SIG-M5 (cell line): ENCODE results near the gene HIC2.
"Not testable (repeated sequence)": the region's sequence is repeated elsewhere in the genome, so short reads cannot be mapped to it uniquely, and the experiment has no call there.

ENCODE experiments used
- DNase-seq: peaks from one replicate; lab custom pipeline; 2025; lab: John Stamatoyannopoulos, UW

Gene HIC2

DNA sequence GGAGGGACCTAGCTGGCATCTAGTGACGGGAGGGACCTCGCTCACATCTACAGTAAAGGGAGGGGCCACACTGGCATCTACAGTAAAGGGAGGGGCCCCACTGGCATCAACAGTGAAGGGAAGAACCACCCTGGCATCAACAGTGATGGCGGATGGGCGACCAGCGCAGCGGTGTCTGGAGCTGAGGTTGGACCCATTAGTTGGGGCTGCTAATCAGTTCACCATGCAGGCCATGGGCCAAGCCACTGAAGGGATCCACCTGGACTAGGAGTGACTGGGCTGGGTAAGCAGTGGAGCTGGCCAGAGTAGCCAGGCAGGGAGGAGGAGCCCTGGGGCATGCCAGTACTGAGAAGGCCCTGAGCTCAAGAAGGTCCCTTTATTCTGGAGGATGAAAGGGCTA lies 73.4 kb downstream of the HIC2 start:
- DNase-seq = not testable (repeated sequence)

DNA sequence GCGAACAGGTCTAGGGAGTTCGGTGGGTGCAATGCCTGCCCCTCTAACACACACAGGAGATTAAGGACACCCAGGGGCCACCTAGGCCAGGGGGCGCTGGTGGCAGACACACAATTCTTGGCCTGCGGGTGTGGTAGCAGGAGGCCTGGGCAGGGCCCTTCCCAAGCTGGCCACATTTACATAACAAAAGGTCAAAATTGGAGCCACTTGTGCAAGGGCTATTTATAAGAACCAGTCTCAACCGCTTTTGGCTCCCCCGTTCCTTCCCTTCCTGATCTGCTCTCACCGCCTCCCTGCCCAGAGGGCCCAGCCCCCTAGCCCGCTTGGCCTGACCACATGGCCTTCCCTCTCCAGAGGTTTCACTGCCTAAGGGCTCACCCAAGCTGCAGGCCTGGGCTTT lies 75.1 kb downstream of the HIC2 start:
- not testable (repeated sequence) for DNase-seq

DNA sequence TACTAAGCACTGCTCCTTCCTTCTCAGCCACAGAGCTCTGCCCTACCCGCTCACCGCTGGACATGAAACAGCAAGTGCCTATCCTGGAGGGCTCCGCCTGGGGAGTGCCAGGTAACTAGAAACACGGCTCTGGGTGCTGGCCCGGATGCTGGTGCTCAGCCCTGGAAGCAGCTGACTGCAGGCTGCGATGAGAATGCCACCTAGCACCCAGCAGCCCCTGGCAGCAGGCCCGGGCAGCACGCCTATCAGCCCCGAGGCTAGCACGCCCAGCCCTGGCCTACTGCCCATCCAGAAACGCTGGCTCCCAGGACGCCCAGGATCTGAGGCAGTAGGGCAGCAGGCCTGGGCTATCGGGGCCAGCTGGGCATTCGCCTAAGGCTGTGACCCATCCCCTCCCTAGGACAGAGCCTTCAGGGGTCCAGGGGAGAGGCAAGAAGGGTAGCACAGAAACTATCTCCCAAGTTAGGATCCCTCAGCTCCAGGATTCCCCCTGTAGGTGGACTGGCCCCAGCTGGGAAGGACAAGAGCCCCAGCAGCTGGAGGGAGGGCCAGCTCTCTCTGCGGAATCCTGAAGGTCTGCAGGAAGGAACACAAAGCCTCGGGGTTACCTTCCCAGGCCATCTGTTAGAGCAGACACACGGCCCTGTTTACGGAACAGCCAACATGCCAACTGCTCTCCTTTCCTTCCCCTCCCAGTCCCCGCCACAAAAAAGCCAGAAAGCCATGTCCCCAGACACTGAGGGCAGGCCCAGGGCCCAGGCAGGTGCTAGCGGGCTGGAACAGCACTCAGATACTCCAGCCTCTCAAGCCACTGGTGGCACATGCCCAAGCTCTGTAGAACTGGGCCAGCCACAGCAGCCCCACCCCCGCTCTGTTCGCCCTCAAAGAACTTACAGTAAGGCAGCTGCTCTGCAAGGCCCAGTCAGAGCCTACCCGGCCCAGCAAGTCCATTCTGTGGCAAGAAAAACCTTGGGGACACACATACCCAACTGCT lies 76.9 kb downstream of the HIC2 start:
- DNase-seq = not testable (repeated sequence)

DNA sequence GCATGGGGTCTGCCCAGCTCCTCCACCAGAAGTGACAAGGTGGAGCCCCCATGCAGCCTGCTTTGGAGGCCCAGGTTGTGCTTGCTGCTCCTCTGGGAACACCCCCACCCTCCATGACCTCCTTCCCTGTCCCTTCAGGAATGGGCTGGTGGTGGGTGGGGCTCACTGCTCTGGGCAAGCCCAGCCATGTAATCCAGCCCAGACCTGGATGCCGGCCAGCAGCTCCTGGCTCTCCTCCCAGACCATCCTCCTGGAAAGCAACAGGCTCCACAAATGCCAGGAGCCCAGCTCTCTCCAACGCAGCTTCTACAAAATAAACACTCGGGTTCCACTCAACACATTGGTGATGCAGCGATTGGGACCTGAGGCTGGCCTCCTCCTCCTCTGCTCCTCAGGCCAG lies 80.8 kb downstream of the HIC2 start:
- not testable (repeated sequence) for DNase-seq

DNA sequence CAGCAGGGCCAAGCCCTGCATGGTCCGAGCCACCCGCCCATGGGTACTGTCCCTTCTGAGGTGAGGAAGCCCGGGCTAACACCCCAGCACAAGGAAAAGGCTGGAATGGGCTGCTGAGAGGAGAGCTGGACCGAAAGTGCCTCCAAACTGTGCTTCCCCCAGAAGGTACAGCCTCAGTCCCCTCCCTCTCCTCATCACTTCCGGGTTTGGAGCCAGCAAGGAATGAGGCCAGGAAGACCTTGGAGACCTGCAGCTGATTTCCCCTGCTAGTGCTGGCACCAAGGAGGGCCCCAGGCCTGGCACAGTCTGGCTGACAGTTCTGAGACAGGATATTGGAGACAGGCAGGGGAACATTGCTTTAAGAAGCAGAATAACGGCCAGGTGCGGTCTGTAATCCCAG lies 81.3 kb downstream of the HIC2 start:
- DNase-seq = not testable (repeated sequence)

DNA sequence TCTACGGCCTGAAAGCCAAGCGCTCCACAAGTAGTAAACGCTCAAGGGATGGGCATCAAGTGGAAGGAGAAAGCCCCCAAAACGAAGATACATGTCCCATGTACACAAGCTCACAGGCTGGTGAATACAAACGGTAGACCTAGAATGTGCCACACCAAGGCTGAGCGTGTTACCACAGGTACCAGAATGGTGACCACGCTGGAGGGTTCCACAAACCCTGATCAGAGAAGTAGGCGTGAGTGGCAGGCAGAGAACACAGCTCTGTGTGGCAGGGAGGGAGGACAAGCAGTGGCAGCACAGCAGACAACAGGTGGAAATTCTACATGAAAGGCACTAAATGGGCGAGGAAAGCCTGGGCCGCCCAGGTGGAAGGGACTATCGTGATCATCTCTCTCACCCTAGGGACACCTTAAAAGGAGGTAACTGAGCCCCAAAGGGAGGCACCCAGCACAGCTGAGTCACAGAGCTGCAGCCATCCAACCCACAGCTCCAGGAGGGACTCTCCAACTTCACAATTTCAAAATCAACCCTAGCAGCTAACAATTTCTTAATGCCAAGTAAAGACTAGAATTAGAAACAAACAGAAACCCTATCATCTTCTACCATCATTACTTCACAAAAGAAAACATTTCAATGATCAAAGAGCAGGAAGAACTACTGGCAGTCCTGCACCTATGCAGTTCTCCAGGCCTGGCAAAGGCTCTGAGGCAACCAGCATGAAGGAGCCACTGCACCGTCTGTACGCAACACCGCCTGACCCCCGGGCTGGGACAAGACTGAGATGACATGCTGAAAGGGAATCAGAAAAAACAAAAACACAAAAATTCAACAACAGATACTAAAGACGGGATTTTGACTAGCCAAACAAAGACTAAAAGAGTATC lies 82.7 kb downstream of the HIC2 start:
- not testable (repeated sequence) for DNase-seq
